ENCODE results near the gene ACTN1.

ACTN1 gene

DNA sequence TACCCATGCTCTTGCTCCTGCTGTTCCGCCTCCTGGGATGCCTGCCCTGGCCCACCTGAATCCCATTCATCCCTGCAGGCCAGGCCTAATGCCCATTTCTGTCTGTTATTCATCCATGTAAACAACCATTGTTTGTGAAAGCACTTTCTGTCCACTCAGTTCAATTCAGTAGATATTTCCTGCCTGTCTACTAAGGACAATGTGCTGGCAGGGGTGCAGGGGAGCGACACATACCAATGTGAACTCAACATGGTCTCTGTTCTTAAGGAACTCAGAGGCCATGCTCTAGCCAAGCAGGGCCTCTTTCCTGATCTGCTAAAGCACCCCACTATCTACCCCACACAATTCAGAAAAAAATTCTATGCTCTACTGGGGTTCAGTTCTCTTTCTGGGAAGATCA is 97.7 kb downstream of the ACTN1 start:
- Histone ChIP-seq H3K4me1 (ENCODE audit: control insufficient read depth in 1 of 2, insufficient read depth in 1 of 2, low read depth in 1 of 2, low read length in 1 of 2) (no peaks in the 10 kb centered on the region), H3K9me3 (no peaks in the 10 kb centered on the region), H3K36me3 (peaks cover 100% of the 10 kb centered on the region), H3K27ac (peak overlapping the region; percentile 26), H3K4me3 (ENCODE audit: low read depth in 1 of 2, low read length in 1 of 2) (no peak overlapping the region), H3K27me3 (no peaks in the 10 kb centered on the region)
- TF ChIP-seq, protein P1, sequence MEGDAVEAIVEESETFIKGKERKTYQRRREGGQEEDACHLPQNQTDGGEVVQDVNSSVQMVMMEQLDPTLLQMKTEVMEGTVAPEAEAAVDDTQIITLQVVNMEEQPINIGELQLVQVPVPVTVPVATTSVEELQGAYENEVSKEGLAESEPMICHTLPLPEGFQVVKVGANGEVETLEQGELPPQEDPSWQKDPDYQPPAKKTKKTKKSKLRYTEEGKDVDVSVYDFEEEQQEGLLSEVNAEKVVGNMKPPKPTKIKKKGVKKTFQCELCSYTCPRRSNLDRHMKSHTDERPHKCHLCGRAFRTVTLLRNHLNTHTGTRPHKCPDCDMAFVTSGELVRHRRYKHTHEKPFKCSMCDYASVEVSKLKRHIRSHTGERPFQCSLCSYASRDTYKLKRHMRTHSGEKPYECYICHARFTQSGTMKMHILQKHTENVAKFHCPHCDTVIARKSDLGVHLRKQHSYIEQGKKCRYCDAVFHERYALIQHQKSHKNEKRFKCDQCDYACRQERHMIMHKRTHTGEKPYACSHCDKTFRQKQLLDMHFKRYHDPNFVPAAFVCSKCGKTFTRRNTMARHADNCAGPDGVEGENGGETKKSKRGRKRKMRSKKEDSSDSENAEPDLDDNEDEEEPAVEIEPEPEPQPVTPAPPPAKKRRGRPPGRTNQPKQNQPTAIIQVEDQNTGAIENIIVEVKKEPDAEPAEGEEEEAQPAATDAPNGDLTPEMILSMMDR (IDR thresholded peaks at IDR 0.05) = no peak

DNA sequence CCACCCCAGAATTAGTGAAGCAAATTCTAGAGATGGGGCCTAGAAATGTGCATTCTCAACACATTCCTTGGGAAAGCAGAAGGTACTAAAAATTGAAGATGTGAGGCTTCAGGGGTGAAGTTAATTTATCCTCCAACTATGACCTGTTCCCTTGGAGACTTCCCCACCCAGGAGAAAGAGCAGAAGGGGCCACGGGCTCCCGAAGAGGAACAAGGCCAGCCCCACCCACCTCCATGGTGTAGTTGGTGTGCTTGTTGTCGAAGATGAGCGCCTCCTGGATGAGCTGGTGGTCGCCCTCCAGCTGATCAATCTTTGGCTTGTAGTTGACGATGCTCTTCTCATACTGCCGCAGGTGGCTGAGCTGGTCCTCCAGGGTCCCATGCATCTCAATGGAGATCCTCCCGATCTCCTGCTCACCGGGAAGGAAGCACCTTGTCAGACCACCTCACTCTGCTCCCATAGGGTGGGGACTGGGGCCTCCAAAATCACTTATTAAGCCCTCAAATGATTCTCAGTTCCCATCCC is 98.5 kb downstream of the ACTN1 start:
- H3K4me1 ChIP-seq (ENCODE audit: control insufficient read depth in 1 of 2, insufficient read depth in 1 of 2, low read depth in 1 of 2, low read length in 1 of 2) = no peaks in the 10 kb centered on the region
- H3K9me3 ChIP-seq = no peaks in the 10 kb centered on the region
- no peak overlapping the region for H3K4me3 ChIP-seq (ENCODE audit: low read depth in 1 of 2, low read length in 1 of 2)
- TF ChIP-seq, protein P1 (IDR thresholded peaks at IDR 0.05) = no peak
- H3K27ac ChIP-seq = no peak overlapping the region
- peaks cover 100% of the 10 kb centered on the region for H3K36me3 ChIP-seq
- H3K27me3 ChIP-seq = no peaks in the 10 kb centered on the region

DNA sequence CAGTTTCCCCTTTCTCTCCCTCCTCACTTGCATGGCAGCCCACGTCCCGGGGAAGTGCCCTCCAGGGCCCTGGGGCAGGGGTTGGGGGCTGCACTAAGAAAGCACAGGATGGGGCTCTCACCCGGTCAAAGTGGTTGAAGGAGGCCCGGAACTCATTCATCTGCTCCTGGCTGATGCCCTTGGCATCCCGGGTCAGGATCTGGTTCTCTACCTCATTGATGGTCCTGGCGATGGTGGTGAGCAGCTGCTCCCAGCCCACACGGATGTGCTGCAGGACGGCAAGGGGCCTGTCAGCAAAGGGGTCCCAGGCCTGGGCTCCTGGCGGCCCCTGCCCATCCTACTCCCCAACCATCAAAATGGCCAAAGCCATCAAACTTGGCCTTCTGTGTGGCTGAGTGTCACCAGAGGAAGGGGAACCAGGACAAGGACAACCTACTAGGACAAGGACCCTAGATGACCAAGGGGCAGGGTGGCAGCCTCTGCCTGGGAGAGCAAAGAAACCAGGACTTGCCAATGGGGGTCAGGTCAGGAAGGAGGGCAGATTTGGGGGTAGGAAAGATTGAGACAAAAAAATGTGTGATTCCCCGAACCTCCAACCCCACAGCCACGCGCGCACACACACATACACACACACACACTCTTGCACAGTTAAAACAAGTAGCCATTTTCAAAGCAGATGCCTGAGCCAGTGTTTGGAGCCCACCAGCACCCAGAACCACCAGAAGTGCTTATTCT is 99.1 kb downstream of the ACTN1 start:
- Histone ChIP-seq H3K9me3 (no peaks in the 10 kb centered on the region), H3K27me3 (no peaks in the 10 kb centered on the region), H3K36me3 (peaks cover 100% of the 10 kb centered on the region), H3K4me1 (ENCODE audit: control insufficient read depth in 1 of 2, insufficient read depth in 1 of 2, low read depth in 1 of 2, low read length in 1 of 2) (no peaks in the 10 kb centered on the region), H3K4me3 (ENCODE audit: low read depth in 1 of 2, low read length in 1 of 2) (no peak overlapping the region), H3K27ac (no peak overlapping the region)
- TF ChIP-seq, protein P1 (IDR thresholded peaks at IDR 0.05) = no peak

DNA sequence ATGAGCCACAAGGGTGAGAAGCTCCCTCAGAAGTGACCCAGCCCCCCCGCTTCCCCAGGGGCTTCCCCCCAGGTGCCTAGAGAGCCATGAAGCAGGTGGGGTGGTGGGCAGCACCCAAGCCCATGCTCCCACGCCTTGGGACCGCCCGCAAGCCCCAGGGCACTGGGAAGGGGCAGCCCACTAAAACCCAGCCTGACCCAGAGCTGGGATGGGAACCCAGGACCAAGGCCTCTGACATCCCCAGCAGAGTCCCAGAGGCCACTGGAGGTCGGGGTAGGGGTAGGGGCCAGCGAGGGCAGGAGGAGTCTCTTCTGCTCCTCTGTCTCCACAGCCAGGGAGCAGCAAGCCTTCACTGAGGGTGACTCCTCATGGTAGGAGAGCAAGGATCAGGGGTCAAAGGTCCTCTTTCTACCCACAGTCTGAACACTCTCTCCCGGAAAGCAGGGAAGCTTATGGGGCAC is 99.8 kb downstream of the ACTN1 start:
- Histone ChIP-seq H3K9me3 (no peaks in the 10 kb centered on the region), H3K4me1 (ENCODE audit: control insufficient read depth in 1 of 2, insufficient read depth in 1 of 2, low read depth in 1 of 2, low read length in 1 of 2) (no peaks in the 10 kb centered on the region), H3K36me3 (peaks cover 100% of the 10 kb centered on the region), H3K27ac (no peak overlapping the region), H3K27me3 (no peaks in the 10 kb centered on the region), H3K4me3 (ENCODE audit: low read depth in 1 of 2, low read length in 1 of 2) (no peak overlapping the region)
- TF ChIP-seq, protein P1 (IDR thresholded peaks at IDR 0.05) = no peak

DNA sequence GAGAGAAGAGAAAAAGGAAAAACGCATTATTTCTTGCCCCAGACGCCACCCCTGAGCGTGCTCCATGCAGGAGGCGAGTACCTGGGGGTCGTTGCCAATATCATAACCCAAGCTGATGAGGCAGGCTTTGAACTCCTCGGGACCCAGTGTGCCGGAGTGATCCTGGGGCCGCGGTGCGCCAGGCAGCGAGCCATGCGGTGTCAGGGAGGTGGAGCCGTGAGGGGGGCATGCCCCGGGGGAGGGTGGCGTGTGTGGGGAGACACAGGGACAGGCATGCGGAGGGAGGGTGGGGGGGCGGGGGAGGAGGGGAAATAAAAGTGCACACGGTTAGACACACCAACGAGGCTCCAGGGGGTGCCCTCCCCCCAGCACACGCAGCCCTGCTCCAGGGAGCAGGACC is 100.2 kb downstream of the ACTN1 start:
- H3K4me3 ChIP-seq (ENCODE audit: low read depth in 1 of 2, low read length in 1 of 2) = no peak overlapping the region
- H3K9me3 ChIP-seq = no peaks in the 10 kb centered on the region
- peaks cover 100% of the 10 kb centered on the region for H3K36me3 ChIP-seq

More for the DNA sequence above, 100.2 kb downstream of the ACTN1 start:
- H3K27ac ChIP-seq = no peak overlapping the region
- no peaks in the 10 kb centered on the region for H3K27me3 ChIP-seq
- TF ChIP-seq, protein P1 (IDR thresholded peaks at IDR 0.05) = no peak
- no peaks in the 10 kb centered on the region for H3K4me1 ChIP-seq (ENCODE audit: control insufficient read depth in 1 of 2, insufficient read depth in 1 of 2, low read depth in 1 of 2, low read length in 1 of 2)
